ENCODE measurements around the gene ADAMTSL1. TPM values are rescaled to one million over a fixed set of nuclear protein-coding genes. Genes with fewer than 3 reads are reported as not detected.

The ADAMTSL1 gene
- total RNA-seq, 6 experiments from 2014 or later, result 0.73 to 2.1 (median 0.89) TPM

- no peaks in the 10 kb centered on the region for H3K27me3 ChIP-seq
- WGBS (ENCODE audit: insufficient coverage, low coverage, low lambda C conversion rate, missing lambda C conversion rate), result 85% methylated on average over 3 of the region's 4 CpGs
- ATAC-seq (no peak), DNase-seq (no peak)
- no peaks in the 10 kb centered on the region for H3K9me3 ChIP-seq
- intact Hi-C loops (cut with DNase I), result no loop called here
- H3K4me3 ChIP-seq, result no peak overlapping the region
- TF ChIP-seq CTCF (IDR thresholded peaks at IDR 0.05) (no peak), POLR2A (IDR thresholded peaks at IDR 0.05) (no peak)
- peaks cover 0 to 18% (median 3%) of the 10 kb centered on the region in 4 donors for H3K4me1 ChIP-seq
- no peak overlapping the region for H3K27ac ChIP-seq
- H3K36me3 ChIP-seq, result no peaks in the 10 kb centered on the region
Observed at GRCh38 chr9:18759827-18760226, 285.9 kb downstream of the ADAMTSL1 start.

- Histone ChIP-seq H3K9me3 (no peaks in the 10 kb centered on the region), H3K27ac (no peak overlapping the region), H3K27me3 (no peaks in the 10 kb centered on the region), H3K4me1 (peaks cover 0 to 3% (median under 1%) of the 10 kb centered on the region in 4 donors), H3K4me3 (no peak overlapping the region), H3K36me3 (no peaks in the 10 kb centered on the region)
- ATAC-seq, result no peak
- intact Hi-C loops (cut with DNase I), result no loop called here
- no peak for DNase-seq
- TF ChIP-seq CTCF (IDR thresholded peaks at IDR 0.05), result no peak
- no peak for TF ChIP-seq POLR2A (IDR thresholded peaks at IDR 0.05)
- 64% methylated on average over 2 of the region's 2 CpGs for WGBS (ENCODE audit: insufficient coverage, low coverage, low lambda C conversion rate, missing lambda C conversion rate)
Observed at GRCh38 chr9:18761742-18762300, 287.9 kb downstream of the ADAMTSL1 start.

GRCh38 chr9:18766989-18767550 is 293.1 kb downstream of the ADAMTSL1 start:
- ATAC-seq, result no peak
- intact Hi-C loops (cut with DNase I), result no loop called here
- Histone ChIP-seq H3K27ac (no peak overlapping the region), H3K4me1 (no peaks in the 10 kb centered on the region), H3K27me3 (no peaks in the 10 kb centered on the region), H3K9me3 (no peaks in the 10 kb centered on the region), H3K4me3 (no peak overlapping the region), H3K36me3 (no peaks in the 10 kb centered on the region)
- 75% methylated on average over 3 of the region's 3 CpGs for WGBS (ENCODE audit: insufficient coverage, low coverage, low lambda C conversion rate, missing lambda C conversion rate)
- no peak for TF ChIP-seq CTCF (IDR thresholded peaks at IDR 0.05)
- no peak for TF ChIP-seq POLR2A (IDR thresholded peaks at IDR 0.05)
- DNase-seq, result no peak

- Histone ChIP-seq H3K9me3 (no peaks in the 10 kb centered on the region), H3K36me3 (no peaks in the 10 kb centered on the region), H3K27ac (no peak overlapping the region), H3K4me1 (no peaks in the 10 kb centered on the region), H3K27me3 (no peaks in the 10 kb centered on the region), H3K4me3 (no peak overlapping the region)
- ATAC-seq (no peak), DNase-seq (no peak)
- TF ChIP-seq POLR2A (IDR thresholded peaks at IDR 0.05) (no peak), CTCF (IDR thresholded peaks at IDR 0.05) (no peak)
- WGBS (ENCODE audit: insufficient coverage, low coverage, low lambda C conversion rate, missing lambda C conversion rate), result 69% methylated on average over 6 of the region's 6 CpGs
- intact Hi-C loops (cut with DNase I), result no loop called here
Observed at GRCh38 chr9:18768951-18769622, 295.1 kb downstream of the ADAMTSL1 start.

Data from right lobe of liver (tissue), 6 donors.